Lower lobe of right lung (tissue), 2 donors: Measurements from ENCODE around the gene FAM171A1. TPM values are rescaled to one million over a fixed set of nuclear protein-coding genes. Genes with fewer than 3 reads are reported as not detected.

Source experiments
- ATAC-seq, 2 donors: fragments of 200-7000 bp; cut with Tn5 transposase; one replicate each; pipeline ENCODE4 v1.9.1; 2020 to 2022; ENCODE audit warnings: mild to moderate bottlenecking in 2 of 2, moderate library complexity in 2 of 2
- DNase-seq: peaks from one replicate; pipeline ENCODE4 v3.0.0-alpha.2; 2020
- H3K27ac ChIP-seq: fragments of 200-600 bp; one replicate; pipeline ENCODE4 v1.8.0; 2022
- H3K27me3 ChIP-seq: fragments of 200-600 bp; one replicate; pipeline ENCODE4 v1.8.0; 2022; ENCODE audit warnings: low read depth
- H3K36me3 ChIP-seq: fragments of 200-600 bp; one replicate; pipeline ENCODE4 v1.8.0; 2022; ENCODE audit warnings: mild to moderate bottlenecking
- H3K4me1 ChIP-seq: fragments of 200-600 bp; one replicate; pipeline ENCODE4 v1.8.0; 2022
- H3K4me3 ChIP-seq: fragments of 200-600 bp; one replicate; pipeline ENCODE4 v1.8.0; 2022; ENCODE audit warnings: mild to moderate bottlenecking
- H3K9me3 ChIP-seq: fragments of 200-600 bp; one replicate; pipeline ENCODE4 v1.8.0; 2022
- CTCF ChIP-seq: fragments of 200-600 bp; IDR thresholded peaks from one replicate; pipeline ENCODE4 v1.8.0; 2022; ENCODE audit warnings: antibody characterized with exemption, mild to moderate bottlenecking
- intact Hi-C: fragments of 100-400 bp; cut with DNase I; formaldehyde crosslinking; loops from one replicate; pipeline ENCODE4 v1.11.0; 2022
- total RNA-seq: library from RNA; stranded (reverse); fragmentation: NEBNext Ultra II Directional; extraction: Animal tissue kit (Norgen Biotek cat#: 25700); gene quantifications from one replicate; pipeline ENCODE4 v1.2.1, GENCODE V29; 2021
- donor health status: DM: no; HTN: yes; CAD: no; lungs with severe emphysema.

Gene FAM171A1
- total RNA-seq, 1 donor from 2014 or later = 14.0 TPM

DNA sequence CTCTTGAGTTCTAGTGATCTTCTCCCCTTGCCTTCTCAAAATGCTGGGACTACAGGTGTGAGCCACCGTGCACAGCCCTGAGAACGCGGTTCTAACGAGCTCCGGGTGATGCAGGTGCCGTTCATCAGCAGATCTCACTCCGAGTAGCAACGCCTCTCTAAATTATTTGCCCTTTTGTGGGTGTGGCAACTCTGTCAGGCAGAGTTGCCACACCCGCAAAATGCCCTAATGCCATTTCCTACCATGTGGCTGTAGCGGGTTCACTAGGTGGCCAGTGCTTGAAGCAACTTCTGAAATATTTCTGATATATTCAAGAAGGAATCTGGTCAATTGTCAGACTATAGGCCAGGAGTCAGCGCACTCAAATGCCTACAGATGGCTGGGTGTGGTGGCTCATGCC, 139.7 kb downstream of the FAM171A1 start:
- Histone ChIP-seq H3K36me3 (no peaks in the 10 kb centered on the region), H3K9me3 (no peaks in the 10 kb centered on the region), H3K4me3 (no peak overlapping the region), H3K27ac (no peak overlapping the region), H3K27me3 (no peaks in the 10 kb centered on the region), H3K4me1 (no peaks in the 10 kb centered on the region)
- no peak for TF ChIP-seq CTCF
- ATAC-seq (no peak), DNase-seq (no peak)
- intact Hi-C loops = no loop called here

DNA sequence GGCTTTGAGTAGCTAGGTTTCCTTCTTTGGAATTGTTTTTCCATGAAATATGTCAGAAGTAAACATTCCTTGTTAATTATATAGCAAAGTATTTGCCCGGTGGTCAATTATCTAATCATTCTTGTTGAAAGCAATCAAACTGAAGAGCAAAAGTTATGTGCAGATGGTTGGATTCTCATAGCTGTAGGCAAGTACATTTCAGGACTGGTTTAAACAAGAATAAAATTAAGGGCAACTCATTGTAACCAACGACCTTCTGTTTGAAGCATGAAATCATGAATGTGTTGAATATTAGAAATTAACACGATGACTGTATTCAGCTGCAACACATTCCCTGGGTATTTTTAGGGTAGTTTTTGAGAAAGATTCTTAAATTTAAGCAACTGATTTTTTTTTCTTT, 140.8 kb downstream of the FAM171A1 start:
- intact Hi-C loops = no loop called here
- no peak for TF ChIP-seq CTCF
- no peaks in the 10 kb centered on the region for H3K27me3 ChIP-seq
- H3K4me1 ChIP-seq = no peaks in the 10 kb centered on the region
- no peak for DNase-seq
- H3K36me3 ChIP-seq = no peaks in the 10 kb centered on the region
- no peak overlapping the region for H3K4me3 ChIP-seq
- H3K9me3 ChIP-seq = no peaks in the 10 kb centered on the region
- no peak for ATAC-seq
- H3K27ac ChIP-seq = no peak overlapping the region

DNA sequence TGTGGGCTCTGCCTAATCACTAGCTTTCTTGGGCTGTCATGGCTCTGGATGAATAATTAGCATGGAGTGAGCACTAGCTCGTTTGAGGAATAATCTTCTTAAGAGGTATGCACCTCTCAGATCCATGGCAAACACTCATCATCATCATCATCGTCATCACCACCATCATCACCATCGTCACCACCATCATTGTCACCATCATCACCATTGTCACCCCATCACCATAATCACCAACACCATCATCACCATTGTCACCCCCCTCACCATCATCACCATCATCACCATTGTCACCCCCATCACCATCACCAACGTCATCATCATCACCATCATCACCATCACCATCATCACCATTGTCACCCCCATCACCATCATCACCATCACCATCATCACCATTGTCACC, 141.8 kb downstream of the FAM171A1 start:
- Histone ChIP-seq H3K9me3 (no peaks in the 10 kb centered on the region), H3K27me3 (no peaks in the 10 kb centered on the region), H3K4me1 (no peaks in the 10 kb centered on the region), H3K4me3 (no peak overlapping the region), H3K27ac (no peak overlapping the region), H3K36me3 (no peaks in the 10 kb centered on the region)
- no peak for ATAC-seq
- intact Hi-C loops = no loop called here
- TF ChIP-seq CTCF = no peak
- no peak for DNase-seq

- TF ChIP-seq CTCF = no peak
- no peak for ATAC-seq
- Histone ChIP-seq H3K27me3 (no peaks in the 10 kb centered on the region), H3K4me3 (no peak overlapping the region), H3K36me3 (no peaks in the 10 kb centered on the region), H3K4me1 (no peaks in the 10 kb centered on the region), H3K27ac (no peak overlapping the region), H3K9me3 (no peaks in the 10 kb centered on the region)
- DNase-seq = no peak
- intact Hi-C loops = no loop called here
Measured at GRCh38 chr10:15228426-15228825, 142.7 kb downstream of the FAM171A1 start.

GRCh38 chr10:15227611-15228372, 143.3 kb downstream of the FAM171A1 start:
- no peak overlapping the region for H3K27ac ChIP-seq
- H3K4me1 ChIP-seq = no peaks in the 10 kb centered on the region
- no peaks in the 10 kb centered on the region for H3K27me3 ChIP-seq
- TF ChIP-seq CTCF = no peak
- ATAC-seq = no peak
- H3K4me3 ChIP-seq = no peak overlapping the region
- no peak for DNase-seq
- H3K9me3 ChIP-seq = no peaks in the 10 kb centered on the region
- intact Hi-C loops = no loop called here
- no peaks in the 10 kb centered on the region for H3K36me3 ChIP-seq
